AG09309 (cell line): Measurements from ENCODE around the gene OAS2.

Source experiments
- DNase-seq: peaks from one replicate; pipeline ENCODE4 v3.0.0-alpha.2; 2010; ENCODE audit warnings: low read depth
- H3K4me3 ChIP-seq: 2 replicates; pipeline ENCODE4 v1.5.1; 2011; ENCODE audit warnings: mild to moderate bottlenecking, low read depth, low read length, moderate library complexity; ENCODE audit not compliant: control insufficient read depth
- CTCF ChIP-seq: IDR thresholded peaks from 2 replicates; pipeline ENCODE4 v1.5.1; 2011; ENCODE audit warnings: mild to moderate bottlenecking, low read depth, low read length, inconsistent platforms; ENCODE audit not compliant: insufficient read depth, control insufficient read depth; ENCODE audit errors: missing control alignments

Gene OAS2

DNA sequence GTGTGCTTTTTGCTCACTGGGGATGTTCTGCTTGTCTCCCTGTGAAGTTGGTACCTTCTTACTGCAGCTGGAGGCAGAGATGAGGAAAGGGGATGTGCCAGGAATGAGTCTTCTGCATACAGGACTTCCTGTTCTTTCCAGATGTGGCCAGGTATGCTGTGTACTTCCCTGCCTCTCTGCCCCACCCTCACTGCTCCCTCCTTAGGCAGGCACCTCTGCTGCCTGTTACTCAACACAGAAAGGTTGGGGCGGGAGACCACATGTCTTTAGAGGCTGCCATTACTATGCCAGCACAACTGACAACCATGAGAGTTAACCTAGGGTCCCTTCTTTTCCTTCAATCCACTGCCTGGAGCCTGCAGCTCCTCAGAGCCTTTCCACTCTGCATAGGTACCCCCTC is 42.1 kb upstream of the OAS2 start:
- TF ChIP-seq CTCF: no peak

DNA sequence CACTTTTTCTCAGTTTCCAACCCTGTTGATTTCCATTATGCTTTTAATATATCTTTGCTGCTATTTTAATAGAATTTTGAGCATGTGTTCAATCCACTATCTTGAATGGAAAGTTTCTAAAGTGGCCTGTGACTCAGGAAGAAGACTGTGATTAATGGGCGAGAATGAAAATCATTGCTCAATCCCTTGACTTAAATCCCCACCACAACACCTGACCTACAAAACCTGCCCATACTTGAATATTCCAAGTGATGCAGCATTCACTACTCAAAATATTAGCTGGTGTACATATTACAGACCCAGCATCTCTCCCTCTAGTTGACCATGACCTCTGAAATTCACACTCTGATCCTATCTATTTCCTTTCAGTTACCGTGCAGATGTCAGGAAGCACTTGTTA is 41.4 kb upstream of the OAS2 start:
- no peak for TF ChIP-seq CTCF
- H3K4me3 ChIP-seq: no peak overlapping the region
- no peak for DNase-seq

More for the DNA sequence above, 42.1 kb upstream of the OAS2 start:
- no peak for DNase-seq
- H3K4me3 ChIP-seq: no peak overlapping the region

- H3K4me3 ChIP-seq: peak within 1 kb of the TSS; percentile 63
- DNase-seq: peak; percentile 37
- TF ChIP-seq CTCF: no peak
Observed at GRCh38 chr12:112937741-112938719, 40.3 kb upstream of the OAS2 start, which contains the start of gene OAS3. TSS of gene OAS3 (plus strand) at chr12:112938474. CDS start at chr12:112938531, 57 bp downstream.

- H3K4me3 ChIP-seq: peak overlapping the region; percentile 63
- TF ChIP-seq CTCF: no peak
- no peak for DNase-seq
Observed at GRCh38 chr12:112938751-112939150, 39.6 kb upstream of the OAS2 start.

DNA sequence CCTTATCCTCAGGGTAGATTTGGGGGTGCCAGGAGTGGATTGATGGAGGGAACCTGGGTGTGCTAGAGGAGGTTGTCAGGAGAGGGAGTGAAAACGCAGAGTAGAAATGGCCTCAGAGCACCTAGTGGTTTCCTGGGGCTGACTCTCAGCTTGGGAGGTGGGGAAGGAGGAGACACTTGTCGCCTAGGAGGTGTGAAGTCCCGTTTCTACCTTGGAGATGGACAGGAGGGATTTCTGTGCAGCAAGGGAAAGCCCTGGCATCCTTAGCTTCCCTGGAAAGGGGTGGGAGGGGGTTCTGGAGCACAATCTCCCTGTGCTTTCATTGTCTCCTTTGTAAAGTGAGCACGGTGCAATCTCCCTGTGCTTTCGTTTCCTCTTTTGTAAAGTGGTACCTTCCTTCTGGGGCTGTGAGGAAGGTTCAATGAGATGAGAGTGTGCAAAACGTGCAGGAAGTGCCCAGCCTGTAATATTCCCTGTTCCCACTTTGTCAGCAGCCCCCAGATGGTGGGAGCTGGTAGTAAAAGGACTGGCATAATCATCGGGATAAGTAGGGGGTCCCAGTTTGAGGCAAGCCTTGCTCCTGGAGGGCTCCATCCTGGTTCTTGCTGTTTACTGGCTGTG is 38.4 kb upstream of the OAS2 start:
- H3K4me3 ChIP-seq: no peak overlapping the region
- TF ChIP-seq CTCF: no peak
- DNase-seq: no peak

GRCh38 chr12:112941528-112942335 is 36.6 kb upstream of the OAS2 start:
- no peak overlapping the region for H3K4me3 ChIP-seq
- DNase-seq: no peak
- TF ChIP-seq CTCF: no peak
